HuH-7.5 (cell line): ENCODE results near the gene TADA2B.

Experiments
- DNase-seq: peaks from one replicate; pipeline ENCODE4 v3.0.0; 2011; ENCODE audit warnings: low spot score

Gene TADA2B

GRCh38 chr4:7018281-7018680 lies 24.9 kb upstream of the TADA2B start:
- DNase-seq: no peak

GRCh38 chr4:7019367-7019766 lies 23.8 kb upstream of the TADA2B start:
- DNase-seq: no peak

- DNase-seq: no peak
These were observed 22.9 kb upstream of the TADA2B start for GRCh38 chr4:7020290-7020689.

GRCh38 chr4:7020856-7021255 lies 22.3 kb upstream of the TADA2B start:
- no peak for DNase-seq

GRCh38 chr4:7021355-7021754 lies 21.8 kb upstream of the TADA2B start:
- DNase-seq: no peak

GRCh38 chr4:7021930-7022664 lies 21.1 kb upstream of the TADA2B start:
- no peak for DNase-seq

DNA sequence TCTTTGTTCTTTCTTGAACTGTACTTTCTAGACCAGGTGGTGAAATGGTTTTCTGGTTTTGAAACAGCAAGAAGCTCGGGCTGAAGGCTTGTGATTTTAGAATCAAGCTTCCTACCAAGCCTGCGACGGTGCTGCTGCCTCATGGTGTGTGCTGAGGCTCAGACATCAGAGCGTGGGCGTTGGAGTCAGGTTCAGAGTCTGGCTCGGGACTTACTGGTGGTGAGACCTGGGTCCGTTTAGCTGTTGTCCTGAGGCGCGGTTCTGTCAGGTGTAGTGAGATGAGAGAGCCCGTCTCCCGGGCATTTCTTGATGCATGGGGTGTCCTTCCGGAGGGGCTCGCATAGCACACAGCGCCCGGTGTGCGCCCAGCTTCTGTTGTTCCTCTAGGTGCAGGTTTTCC lies 19.7 kb upstream of the TADA2B start:
- no peak for DNase-seq

DNA sequence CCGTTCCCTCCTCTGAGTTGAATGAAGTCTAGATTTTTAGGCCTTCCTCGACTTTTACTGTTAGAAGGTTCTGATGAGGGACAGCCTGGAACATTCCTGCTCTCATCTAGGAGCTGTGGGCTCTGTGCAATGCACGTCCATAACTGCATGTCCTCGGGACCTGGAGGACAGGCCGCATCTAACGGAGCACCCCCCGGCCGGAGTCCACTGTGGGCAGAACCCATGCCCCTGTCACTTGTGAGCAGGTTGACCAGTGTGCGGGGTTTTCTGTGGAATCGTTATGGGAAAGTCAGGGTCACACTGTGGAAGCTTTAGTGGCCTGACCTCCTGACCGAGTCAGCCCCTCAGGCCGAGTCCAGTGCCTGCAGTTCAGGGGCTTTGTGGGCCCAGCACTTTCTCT lies 19.3 kb upstream of the TADA2B start:
- no peak for DNase-seq

DNA sequence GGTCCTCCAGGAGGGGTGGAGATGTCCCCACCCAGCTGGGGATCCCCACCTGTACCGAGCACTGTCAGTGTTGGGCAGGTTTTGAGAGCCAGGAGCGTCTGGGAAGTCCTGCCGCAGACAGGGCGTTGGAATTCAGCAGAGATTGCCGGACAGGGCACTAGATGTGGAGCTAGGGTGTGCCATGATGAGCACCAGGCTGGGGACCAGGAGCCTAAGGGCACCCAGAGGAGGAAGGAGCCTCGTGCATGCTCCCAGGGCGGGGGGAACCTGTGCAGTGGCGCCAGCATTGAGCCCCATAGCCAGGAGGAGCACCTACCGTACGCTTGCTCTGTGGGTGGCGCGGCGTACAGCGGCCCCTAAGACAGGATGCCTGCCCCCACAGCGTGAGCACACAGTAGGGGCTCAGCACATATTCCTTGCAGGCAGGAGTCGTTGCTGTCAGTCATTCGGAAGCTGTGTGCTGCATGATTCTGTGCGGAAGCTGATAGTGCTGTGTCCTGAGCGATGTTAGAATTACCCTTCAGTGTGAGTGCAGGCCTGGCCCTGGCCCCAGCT lies 18.8 kb upstream of the TADA2B start:
- no peak for DNase-seq

- no peak for DNase-seq
These were observed 18.1 kb upstream of the TADA2B start for GRCh38 chr4:7025040-7025602.

DNA sequence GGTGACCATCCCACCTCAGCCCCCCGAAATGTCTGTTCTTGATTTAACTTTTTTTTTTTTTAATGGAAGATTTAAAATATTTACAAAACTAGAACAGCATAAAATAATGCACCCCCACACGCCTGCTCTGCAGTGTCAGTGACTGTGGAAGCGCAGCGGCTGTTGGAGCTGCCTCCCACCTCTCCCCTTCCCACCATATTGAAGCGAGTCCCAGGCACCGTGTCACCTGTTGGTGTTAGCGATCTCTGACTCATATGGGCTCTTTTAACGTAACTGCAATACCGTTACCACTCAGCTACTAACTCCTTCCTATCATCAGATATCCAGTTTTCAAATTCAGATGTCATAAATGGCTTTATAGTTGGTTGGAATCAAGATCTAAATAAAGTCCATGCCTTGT lies 17.1 kb upstream of the TADA2B start:
- no peak for DNase-seq

DNA sequence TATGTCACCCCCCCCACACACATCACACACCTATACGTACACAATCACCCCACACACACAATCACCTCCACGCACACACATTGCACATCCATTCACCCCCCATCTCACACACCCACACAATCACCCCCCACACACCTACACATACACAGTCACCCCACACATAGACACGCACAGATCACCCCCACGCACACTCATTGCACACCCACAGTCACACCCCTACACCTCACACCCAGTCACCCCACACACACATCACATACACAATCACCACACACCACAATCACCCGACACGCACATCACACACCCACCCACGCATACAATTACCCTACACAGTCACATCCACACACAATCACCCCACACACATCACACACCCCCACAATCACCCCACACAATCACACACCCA lies 15.9 kb upstream of the TADA2B start:
- DNase-seq: no peak

DNA sequence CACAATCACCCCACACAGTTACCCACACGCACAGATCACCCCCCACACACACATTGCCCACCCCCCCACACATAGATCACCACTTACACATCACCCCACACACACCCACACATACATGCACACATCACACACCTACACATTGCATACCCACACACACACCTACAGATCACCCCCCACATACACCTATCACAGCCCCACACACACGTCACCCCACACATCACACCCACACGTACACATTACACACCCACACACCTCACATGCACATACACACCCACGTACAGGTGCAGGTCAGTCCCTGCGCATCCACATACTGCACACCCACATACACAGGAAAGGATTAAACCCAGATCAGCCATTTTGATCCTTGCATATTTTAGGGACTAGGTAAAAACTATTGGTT lies 15.3 kb upstream of the TADA2B start:
- no peak for DNase-seq

DNA sequence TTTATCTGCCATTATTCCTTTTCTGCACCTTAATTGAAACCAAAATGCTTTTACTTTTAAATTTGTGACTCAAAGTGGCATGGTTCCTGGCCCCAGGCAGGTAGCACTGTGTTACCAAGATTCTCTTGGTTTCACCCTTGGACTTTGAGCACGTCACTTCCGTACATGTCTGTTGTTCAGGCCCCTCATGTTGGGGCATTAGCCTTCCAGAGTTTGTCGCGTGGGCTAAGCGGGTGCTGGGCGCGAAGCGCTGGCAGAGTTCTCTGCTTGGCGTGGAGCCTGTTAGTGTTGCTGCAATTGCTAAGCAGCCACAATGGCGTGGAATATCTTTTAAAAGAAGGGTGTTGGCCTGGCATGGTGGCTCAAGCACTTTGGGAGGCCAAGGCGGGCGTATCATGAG lies 14.0 kb upstream of the TADA2B start:
- no peak for DNase-seq

DNA sequence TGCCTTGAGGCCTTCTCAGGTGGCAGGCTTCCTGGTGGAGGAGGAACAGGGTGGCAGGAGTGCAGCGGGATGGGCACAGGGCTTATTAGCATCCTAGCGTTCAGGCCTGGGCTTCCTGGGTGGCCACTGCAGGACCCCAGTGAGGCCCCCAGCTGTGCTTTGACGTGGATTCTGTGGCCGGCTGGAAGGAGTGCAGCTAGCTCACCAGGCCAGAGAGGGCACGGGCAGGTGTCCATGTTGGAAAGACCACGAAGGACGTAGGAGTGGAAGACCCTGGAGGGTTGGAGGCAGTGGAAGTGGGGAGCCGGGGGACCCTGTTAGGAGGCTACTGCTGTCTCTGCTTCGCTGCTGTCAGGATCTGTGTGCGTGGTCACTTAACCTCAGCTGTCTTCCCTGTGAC lies 13.3 kb upstream of the TADA2B start:
- no peak for DNase-seq

- DNase-seq: no peak
These were observed 12.3 kb upstream of the TADA2B start for GRCh38 chr4:7030856-7031255.

GRCh38 chr4:7031558-7032449 lies 11.4 kb upstream of the TADA2B start:
- no peak for DNase-seq

GRCh38 chr4:7032596-7032995 lies 10.6 kb upstream of the TADA2B start:
- DNase-seq: no peak

DNA sequence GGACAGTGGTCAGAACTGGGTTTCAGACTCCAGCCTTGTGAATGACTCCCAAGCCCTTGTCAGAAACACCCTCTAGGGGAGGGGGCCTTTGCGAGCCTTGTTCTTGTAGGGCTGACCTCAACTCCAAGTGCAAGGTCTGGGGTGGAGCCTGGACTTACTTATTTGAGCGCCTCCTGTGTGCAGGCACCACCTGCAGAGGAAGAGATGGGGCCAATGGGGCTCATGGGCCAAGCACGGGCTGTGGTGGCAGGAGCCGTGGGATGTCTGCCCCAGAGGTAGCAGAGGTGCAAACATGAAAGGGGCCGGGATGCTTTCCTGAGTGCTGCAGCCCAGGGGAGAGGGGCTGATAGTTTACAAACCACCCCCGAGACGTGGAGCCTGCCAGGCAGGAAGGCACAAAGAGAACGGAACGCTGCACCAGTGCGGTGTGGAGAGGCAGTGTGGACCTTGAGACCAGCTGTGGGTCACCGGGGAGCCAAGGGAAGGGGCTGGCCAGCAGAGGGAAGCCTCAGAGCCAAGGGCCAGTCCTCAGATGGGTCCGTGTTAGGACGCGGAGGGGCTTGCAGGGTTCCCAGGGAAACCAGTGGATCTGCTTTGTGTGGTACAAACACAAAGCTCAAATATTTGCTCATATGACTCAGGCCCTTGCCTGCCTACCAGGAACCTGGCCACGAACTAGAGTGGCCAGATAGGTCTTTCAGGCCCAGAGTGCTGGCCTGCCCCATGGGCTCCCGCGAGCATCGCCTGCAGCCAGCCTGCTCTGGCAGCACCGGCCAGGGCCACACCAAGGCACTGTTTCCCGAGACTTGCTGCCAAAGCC lies 8.7 kb upstream of the TADA2B start:
- peak; percentile 85 for DNase-seq

GRCh38 chr4:7037425-7037824 lies 5.7 kb upstream of the TADA2B start:
- no peak for DNase-seq

DNA sequence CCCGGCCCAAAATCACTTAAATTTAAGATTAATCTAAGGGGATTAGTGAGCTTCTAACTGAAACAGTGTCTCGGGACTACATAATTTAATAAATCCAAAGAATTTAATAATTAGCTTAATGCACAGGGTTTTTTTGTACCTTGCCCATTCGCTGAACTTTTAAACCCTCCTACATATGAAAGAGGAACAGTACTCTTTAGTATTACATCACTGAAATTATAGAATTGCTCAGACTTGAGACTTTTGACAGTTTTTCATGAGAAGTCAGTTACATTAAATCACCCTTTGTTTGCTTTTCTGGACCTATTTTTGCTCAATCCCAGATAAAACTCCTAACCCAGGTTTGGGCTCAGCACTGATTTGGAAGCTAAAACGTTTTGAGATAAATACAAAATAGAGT lies 2.4 kb upstream of the TADA2B start:
- no peak for DNase-seq

GRCh38 chr4:7041246-7041645 lies 1.9 kb upstream of the TADA2B start:
- DNase-seq: no peak
